HuH-7.5 (cell line): ENCODE results near the gene PADI2.

Experiments used
- DNase-seq: peaks from one replicate; pipeline ENCODE4 v3.0.0; 2011; ENCODE audit warnings: low spot score

Gene PADI2

DNA sequence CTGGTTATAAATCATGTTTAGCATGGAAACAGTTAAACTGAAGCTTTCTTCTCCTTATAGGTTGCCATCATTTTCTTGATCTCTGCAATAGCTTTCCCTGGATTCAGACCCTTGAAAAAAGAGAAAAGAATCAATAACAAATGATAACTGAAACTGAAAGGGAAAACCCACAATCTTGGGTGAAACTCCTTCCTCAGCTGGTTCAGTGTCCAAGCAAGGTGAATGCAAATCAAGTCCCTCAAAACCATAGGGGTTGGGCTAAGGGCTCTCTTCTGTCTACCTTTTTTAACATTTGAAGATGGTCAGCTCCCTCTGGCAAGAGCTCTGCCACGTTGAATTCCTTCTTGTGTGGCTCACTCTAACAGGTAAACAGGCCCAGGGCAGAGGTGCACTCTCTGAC is 100.4 kb downstream of the PADI2 start:
- DNase-seq, result no peak

DNA sequence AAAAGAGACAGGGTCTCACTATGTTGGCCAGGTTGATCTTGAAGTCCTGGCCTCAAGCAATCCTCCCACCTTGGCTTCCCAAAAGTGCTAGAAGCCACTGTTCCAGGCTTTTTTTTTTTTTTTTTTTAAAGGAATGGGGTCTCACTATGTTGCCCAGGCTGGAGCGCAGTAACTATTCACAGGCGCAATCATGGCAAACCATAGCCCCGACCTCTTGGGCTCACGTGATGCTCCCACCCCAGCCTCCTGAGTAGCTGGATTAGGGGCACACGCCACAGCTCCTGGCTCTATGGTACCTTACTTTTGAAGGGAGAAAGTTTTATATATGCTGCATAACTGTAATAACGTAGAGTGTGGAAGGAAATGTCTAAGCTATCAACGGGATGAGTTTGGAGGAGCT is 101.8 kb downstream of the PADI2 start:
- no peak for DNase-seq
